Breast epithelium (tissue), 4 donors: ENCODE results near the gene LILRA6. TPM values are rescaled to one million over a fixed set of nuclear protein-coding genes. Genes with fewer than 3 reads are reported as not detected.
A peak's percentile ranks its signal among the peaks of the same experiment; 100 is the strongest.

ENCODE experiments used
- DNase-seq, 2 donors: peaks; one replicate each; pipeline ENCODE4 v3.0.0-alpha.2; 2019; ENCODE audit warnings: low spot score in 2 of 2
- H3K27ac ChIP-seq, 2 donors: fragments of 200-600 bp; sonication (generic) in 1 of 2; one replicate each; pipeline ENCODE4 v1.5.1; 2016 to 2019; ENCODE audit warnings: mild to moderate bottlenecking in 1 of 2
- H3K27me3 ChIP-seq, 2 donors: fragments of 200-600 bp; sonication (generic) in 1 of 2; one replicate each; pipeline versions ENCODE4 v1.5.1 to v1.6.0; 2017 to 2019; ENCODE audit warnings: control low read depth in 1 of 2, mild to moderate bottlenecking in 1 of 2
- H3K36me3 ChIP-seq: fragments of 200-600 bp; one replicate; pipeline ENCODE4 v1.5.1; 2019
- H3K4me1 ChIP-seq, 2 donors: fragments of 200-600 bp; sonication (generic); one replicate each; pipeline ENCODE4 v1.5.1; 2016 to 2019; ENCODE audit warnings: control low read depth in 1 of 2
- H3K4me3 ChIP-seq, 3 donors: fragments of 200-600 bp; sonication (generic); 1 replicate in 2 of 3; 2 replicates in 1 of 3; pipeline ENCODE4 v1.5.1; 2016 to 2019; ENCODE audit warnings: mild to moderate bottlenecking in 3 of 3, moderate library complexity in 2 of 3
- H3K9me3 ChIP-seq, 2 donors: fragments of 200-600 bp; sonication (generic) in 1 of 2; one replicate each; pipeline ENCODE4 v1.5.1; 2016 to 2019; ENCODE audit warnings: control low read depth in 1 of 2
- POLR2A ChIP-seq: fragments of 450-650 bp; IDR thresholded peaks from one replicate; pipeline ENCODE4 v1.6.1; 2016; ENCODE audit warnings: antibody characterized with exemption, mild to moderate bottlenecking, moderate library complexity
- POLR2AphosphoS5 ChIP-seq, 3 donors: sonication (generic); formaldehyde crosslinking; IDR thresholded peaks; one replicate each; pipeline ENCODE4 v1.6.1; 2017; ENCODE audit warnings: antibody characterized with exemption in 3 of 3
- intact Hi-C: fragments of 100-400 bp; cut with DNase I; formaldehyde crosslinking; loops from one replicate; pipeline ENCODE4 v1.15.1; 2023; ENCODE audit warnings: low total_unique reads
- total RNA-seq, 3 donors: library from RNA; depleted of rRNA; stranded (reverse); fragments of >200 nt; gene quantifications; one replicate each; pipeline ENCODE4 v1.1.0, GENCODE V29; 2016
- TF ChIP-seq, protein P1 (sequence below), 3 donors: fragments of 450-650 bp; IDR thresholded peaks; one replicate each; pipeline ENCODE4 v1.5.1; 2016 to 2017; ENCODE audit warnings: antibody characterized with exemption in 3 of 3, mild to moderate bottlenecking in 3 of 3, moderate library complexity in 3 of 3

Gene LILRA6
- total RNA-seq, 3 donors from 2014 or later: 1.3 to 2.9 (median 1.8) TPM

DNA sequence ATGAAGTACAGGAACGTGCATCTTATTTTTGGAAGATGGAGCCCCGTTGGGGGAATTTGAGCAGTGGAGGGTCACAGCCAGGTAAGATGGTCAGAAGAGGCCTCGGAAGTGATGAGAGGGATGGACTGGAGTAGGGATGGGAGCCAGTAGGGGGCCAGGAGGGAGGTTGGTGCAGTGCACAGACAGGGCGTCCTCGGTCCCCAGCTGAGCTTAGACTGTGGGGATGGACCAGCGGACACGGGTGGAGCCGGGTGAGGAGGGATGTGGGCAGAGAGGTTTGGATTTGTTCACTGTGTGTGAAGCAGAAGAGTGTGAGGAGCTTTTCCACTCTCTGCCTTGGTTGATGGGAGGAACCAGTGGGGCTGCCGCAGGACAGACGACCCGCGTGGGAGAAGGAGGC lies 31.4 kb downstream of the LILRA6 start:
- intact Hi-C loops: no loop called here
- Histone ChIP-seq H3K4me1 (peaks cover 0 to 13% of the 10 kb centered on the region in 2 donors), H3K36me3 (peaks cover 4% of the 10 kb centered on the region), H3K27ac (peak overlapping the region in 1 of 2 donors; percentile 56), H3K27me3 (no peaks in the 10 kb centered on the region), H3K9me3 (no peaks in the 10 kb centered on the region), H3K4me3 (peak overlapping the region in 1 of 3 donors; percentile 46)
- TF ChIP-seq POLR2AphosphoS5 (IDR thresholded peaks at IDR 0.05) (no peak), POLR2A (no peak)
- TF ChIP-seq, protein P1, sequence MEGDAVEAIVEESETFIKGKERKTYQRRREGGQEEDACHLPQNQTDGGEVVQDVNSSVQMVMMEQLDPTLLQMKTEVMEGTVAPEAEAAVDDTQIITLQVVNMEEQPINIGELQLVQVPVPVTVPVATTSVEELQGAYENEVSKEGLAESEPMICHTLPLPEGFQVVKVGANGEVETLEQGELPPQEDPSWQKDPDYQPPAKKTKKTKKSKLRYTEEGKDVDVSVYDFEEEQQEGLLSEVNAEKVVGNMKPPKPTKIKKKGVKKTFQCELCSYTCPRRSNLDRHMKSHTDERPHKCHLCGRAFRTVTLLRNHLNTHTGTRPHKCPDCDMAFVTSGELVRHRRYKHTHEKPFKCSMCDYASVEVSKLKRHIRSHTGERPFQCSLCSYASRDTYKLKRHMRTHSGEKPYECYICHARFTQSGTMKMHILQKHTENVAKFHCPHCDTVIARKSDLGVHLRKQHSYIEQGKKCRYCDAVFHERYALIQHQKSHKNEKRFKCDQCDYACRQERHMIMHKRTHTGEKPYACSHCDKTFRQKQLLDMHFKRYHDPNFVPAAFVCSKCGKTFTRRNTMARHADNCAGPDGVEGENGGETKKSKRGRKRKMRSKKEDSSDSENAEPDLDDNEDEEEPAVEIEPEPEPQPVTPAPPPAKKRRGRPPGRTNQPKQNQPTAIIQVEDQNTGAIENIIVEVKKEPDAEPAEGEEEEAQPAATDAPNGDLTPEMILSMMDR (IDR thresholded peaks at IDR 0.05): no peak
- no peak for DNase-seq

DNA sequence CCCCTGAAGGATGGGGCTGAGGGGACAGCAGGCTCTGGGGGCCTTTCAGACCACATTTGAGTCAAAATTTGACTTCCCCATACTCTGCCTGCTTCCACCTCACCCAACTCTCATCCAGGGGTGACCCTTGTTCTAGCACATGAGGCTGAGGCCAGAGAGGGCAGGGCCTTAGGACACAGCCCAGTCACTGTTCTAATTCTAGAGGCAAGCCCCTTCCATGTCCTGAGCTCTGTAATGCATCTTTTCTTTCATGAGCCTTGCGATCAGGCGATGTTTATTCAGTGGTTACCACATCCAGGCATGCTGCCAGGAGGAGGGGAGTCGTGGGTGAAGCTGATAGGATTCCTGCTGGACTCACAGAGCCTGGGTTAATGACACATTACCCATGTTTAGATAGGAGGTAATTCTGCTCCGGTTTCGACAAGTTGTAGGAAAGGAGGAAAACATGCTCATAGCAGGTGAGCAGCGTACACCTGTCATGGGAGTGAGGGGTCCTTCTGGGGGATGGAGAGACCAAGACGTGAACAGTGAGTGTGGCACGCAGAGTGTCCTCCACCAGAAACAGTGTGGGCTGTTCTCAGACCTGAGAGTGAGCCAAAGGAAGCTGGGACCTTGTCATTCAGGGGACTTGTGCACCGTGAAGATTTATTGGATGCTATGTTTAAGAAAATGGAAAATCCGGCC lies 32.6 kb downstream of the LILRA6 start:
- Histone ChIP-seq H3K4me3 (peak overlapping the region in 1 of 3 donors; percentile 46), H3K9me3 (no peaks in the 10 kb centered on the region), H3K36me3 (peaks cover 4% of the 10 kb centered on the region), H3K27ac (peak overlapping the region; percentile 71 to 96), H3K4me1 (peaks cover 0 to 13% of the 10 kb centered on the region in 2 donors), H3K27me3 (no peaks in the 10 kb centered on the region)
- DNase-seq: peak; percentile 75 to 76
- TF ChIP-seq POLR2AphosphoS5 (IDR thresholded peaks at IDR 0.05): peak in 2 of 3 donors; percentile 61 to 82
- TF ChIP-seq, protein P1 (IDR thresholded peaks at IDR 0.05): no peak
- no peak for TF ChIP-seq POLR2A
- intact Hi-C loops: no loop called here

DNA sequence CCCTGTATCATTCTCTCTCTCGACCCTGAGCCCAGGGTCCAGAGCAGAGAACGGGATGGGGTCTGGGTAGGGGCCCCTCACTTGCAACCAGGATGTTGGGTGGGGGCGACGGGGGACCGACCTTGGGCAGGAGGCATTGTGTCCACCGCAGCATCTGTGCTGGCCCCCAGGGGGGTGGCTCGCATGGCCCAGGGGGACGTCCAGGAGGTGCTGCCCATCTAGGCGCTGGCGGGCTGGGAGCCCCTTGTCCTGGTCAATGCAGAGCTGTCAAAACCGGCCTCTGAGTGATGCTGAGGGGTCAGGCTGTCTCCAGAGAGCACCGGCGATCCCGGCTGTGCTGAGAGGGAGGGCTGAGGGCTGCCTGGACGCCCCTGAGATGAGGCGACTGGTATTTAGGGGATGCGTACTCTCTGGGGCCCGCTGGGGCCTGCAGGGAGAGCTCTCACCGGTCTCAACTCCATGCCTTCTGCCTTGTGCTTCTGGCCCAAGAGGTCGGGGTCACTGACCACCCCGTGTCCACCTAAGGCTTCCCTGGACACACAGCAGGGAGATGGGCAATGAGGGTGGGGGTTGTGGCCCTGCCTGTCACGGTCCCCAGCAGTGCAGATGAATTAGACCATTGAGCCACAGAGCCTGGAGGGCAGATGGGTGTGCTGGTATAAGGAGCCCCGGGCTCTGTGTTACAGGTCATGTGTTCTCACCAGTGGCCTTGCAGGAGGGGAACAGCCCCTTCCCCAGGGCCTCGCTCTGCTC lies 33.4 kb downstream of the LILRA6 start:
- H3K9me3 ChIP-seq: no peaks in the 10 kb centered on the region
- H3K4me3 ChIP-seq: peak overlapping the region in 1 of 3 donors; percentile 46
- H3K36me3 ChIP-seq: peaks cover 4% of the 10 kb centered on the region
- H3K27ac ChIP-seq: peak overlapping the region; percentile 71 to 96
- intact Hi-C loops: no loop called here
- DNase-seq: no peak
- TF ChIP-seq POLR2A (no peak), POLR2AphosphoS5 (IDR thresholded peaks at IDR 0.05) (peak in 1 of 3 donors; percentile 5)
- TF ChIP-seq, protein P1 (IDR thresholded peaks at IDR 0.05): no peak
- H3K4me1 ChIP-seq: peaks cover 0 to 13% of the 10 kb centered on the region in 2 donors
- no peaks in the 10 kb centered on the region for H3K27me3 ChIP-seq

DNA sequence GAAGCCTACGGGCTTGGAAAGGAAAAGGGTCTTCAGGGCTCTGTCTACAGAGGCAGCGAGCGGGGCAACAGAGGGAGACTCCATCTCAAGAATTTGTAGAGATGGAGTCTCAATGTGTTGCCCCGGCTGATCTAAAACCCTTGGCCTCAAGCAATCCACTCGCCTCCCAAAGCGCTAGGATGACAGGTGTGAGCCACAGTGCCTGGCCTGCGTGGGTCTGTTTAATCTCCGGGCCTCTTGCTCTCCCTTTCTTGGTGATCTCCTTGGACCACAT lies 33.9 kb downstream of the LILRA6 start:
- H3K4me1 ChIP-seq: peaks cover 0 to 16% of the 10 kb centered on the region in 2 donors
- no peak for DNase-seq
- no peak overlapping the region for H3K4me3 ChIP-seq
- intact Hi-C loops: loop anchor here (1.0 kb wide), 1 partner anchor 25 kb away; no protein-coding TSS in a partner anchor
- H3K27me3 ChIP-seq: no peaks in the 10 kb centered on the region
- H3K36me3 ChIP-seq: peaks cover 4% of the 10 kb centered on the region
- H3K9me3 ChIP-seq: no peaks in the 10 kb centered on the region
- H3K27ac ChIP-seq: peak overlapping the region; percentile 71 to 96
- TF ChIP-seq, protein P1 (IDR thresholded peaks at IDR 0.05): no peak
- no peak for TF ChIP-seq POLR2A
- no peak for TF ChIP-seq POLR2AphosphoS5 (IDR thresholded peaks at IDR 0.05)
